ENCODE data around the gene DCDC1.
"Not testable (repeated sequence)": the region's sequence is repeated elsewhere in the genome, so short reads cannot be mapped to it uniquely, and the experiment has no call there.

DCDC1 gene

DNA sequence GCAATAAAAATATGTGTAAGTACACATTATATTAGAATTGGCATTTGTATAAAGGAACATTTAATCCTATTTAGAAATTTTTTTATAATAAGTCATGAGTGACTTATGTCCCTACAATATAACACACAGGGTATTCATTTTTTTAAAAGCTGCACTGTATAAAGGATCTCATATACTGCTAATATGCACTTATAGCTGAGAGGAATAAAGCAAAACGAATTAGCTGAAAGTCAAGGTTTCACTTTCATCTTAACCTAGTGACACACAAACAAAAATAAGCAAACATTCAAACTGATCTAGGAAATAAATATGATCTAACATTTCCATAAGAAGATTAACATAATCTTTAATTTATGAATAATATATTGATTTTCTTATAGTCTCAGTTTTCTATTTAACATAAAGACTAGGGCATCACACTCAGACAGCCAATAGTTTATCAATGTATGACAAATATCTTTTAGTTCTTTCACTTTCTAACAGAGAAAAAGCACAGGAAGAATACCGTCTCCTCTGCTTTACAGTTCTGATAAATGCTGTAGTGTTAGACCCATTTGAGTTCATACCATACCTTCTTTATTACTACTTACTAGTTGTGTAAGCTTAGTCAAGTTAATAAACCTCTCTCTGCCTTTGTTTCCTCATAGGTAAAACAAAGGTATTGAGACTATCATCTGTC is 42.9 kb downstream of the DCDC1 start:
- no peak for DNase-seq (ENCODE audit: low read depth, low spot score)

DNA sequence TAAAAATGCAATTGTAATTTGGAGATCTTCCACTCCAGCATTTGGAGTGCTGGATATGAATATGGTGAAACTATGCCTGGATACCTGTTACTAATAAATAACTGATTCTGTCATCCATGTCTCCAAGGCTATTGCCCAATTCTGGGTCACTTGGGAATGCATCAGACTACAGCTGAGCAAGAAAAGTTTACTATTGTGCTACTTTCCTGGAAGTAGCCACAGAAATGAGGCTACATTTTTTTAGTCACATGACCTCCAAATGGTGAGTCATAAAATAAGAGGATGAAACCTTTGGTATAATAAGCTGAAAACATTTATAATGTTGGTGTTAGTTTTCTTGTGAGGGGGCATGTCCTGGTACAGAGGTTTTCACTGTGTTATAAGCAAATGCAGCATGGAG is 44.4 kb downstream of the DCDC1 start:
- DNase-seq (ENCODE audit: low read depth, low spot score): no peak

DNA sequence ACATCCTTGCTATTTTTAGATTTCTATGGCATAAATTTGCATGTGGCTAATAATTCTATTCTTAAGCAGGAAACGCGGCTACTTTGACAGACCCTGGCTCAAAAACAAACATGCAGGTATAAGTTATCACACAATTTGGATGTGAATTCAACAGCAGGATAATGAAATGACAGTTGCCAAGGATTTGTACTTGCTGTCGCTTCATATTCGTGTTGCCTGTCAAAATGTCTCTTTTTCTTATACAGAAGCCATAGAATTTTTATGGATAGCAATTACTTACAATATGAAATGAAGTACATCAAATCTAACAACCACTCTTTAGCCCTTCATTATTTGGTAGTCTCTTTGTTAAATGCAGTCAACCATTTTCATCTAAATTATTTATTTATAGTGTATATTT is 46.4 kb downstream of the DCDC1 start:
- no peak for DNase-seq (ENCODE audit: low read depth, low spot score)

DNA sequence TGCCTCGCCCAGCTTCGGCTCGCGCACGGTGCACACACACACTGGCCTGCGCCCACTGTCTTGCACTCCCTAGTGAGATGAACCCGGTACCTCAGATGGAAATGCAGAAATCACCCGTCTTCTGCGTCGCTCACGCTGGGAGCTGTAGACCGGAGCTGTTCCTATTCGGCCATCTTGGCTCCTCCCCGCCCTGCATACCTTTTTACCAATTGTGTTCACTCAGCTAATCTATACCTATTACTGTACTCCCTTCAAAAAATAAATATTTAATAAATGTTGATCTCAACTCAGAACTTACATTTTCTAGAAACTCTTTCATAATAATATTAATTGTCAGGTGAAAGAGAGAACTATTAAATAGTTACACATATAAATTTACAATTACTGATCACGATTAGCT is 48.0 kb downstream of the DCDC1 start:
- DNase-seq (ENCODE audit: low read depth, low spot score): not testable (repeated sequence)

DNA sequence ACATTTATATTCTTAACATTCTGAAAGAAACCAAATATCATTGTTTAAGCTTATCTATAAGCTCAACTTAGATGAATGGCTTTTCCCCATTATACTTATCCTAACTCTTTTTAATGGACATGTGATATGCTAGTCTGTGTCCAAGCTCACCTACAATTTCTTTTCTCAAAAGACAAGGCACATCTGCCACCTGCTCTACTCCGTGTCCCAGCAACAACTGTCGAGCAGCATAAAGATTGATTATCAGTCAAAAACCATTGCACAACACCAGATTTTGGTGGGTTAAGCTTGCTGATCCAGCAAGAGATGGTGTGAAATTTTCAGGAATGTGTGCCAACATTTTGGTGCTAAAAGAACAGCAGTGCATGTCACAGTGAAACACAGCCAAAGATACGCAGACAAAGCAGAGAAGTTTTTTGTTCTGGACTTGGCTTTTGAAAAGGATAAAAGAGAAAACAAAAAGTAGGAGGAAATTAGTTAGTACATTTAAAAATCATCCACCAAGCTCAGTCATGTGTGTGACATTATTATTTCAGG is 65.8 kb downstream of the DCDC1 start:
- no peak for DNase-seq (ENCODE audit: low read depth, low spot score)

DNA sequence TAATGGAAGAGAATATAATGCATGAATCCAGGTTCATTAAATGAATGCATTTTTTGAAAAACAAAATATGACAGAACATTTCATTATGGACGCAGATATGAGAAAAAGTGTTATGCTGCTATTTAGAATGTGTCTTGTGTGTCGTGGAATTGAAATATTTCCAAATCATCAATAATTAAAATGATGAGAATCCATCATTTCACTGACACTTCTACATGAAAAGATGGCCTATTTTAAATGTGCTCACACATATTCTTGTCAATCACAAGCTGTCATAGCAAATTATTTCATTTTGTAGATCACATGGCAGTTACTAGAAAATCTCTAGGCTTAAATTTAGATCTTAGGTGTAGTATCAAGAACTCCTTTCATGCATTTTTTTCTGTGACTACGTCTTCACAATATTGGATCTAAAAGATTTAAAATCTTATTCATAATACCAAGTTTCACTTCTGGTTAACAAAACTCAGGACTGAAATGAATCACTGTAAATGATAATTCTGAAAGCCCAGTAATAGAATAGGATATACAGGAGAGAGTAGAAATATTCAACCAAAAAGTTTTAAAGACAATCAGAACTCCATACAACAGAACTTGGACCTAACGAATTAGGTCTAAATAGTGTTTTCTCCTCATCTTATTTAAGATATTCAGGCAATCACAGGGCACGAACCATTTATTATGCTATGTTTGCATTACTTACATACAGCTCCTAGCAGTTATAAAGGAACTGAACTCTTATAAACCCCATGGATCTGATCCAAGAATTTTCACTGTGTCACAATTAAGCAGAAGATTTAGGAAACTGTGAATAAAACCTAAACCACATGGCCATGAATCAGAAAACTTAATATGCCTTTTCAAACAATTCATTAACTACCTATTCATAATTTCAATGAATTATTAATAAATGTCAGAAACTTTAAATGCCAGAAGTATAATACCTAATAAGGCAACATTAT is 67.7 kb downstream of the DCDC1 start:
- no peak for DNase-seq (ENCODE audit: low read depth, low spot score)

DNA sequence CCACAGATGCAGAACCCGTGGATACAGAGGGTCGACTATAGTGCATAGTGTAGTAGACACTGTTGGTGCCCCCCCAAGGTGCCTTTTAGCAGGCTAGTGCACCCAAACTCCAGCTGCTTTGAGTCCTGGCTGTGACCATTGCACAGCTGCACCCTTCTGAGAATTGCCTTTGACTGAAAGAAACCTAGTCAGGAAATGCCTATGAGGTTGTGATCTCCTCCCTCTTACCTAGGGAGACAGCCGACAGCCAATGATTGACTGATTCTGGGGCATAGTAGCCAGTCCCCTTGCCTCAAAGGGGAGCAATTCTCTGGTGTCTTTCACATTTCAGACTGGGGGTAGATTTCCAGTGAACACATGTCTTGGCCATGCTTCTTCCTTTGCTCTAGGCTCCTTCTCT is 74.2 kb downstream of the DCDC1 start:
- no peak for DNase-seq (ENCODE audit: low read depth, low spot score)

DNA sequence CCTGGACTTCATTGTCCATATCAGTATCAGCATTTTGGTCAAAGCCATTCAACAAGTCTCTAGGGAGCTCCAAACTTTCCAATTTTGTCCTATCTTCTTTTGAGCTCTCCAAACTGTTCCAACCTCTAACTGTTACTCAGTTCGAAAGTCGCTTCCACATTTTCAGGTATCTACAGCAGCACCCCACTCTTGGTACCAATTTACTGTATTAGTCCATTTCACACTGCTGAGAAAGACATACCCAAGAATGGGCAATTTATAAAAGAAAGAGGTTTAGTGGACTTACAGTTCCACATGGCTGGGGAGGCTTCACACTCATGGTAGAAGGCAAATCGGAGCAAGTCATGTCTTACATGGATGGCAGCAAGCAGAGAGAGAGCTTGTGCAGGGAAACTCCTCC is 96.0 kb downstream of the DCDC1 start:
- DNase-seq (ENCODE audit: low read depth, low spot score): not testable (repeated sequence)

DNA sequence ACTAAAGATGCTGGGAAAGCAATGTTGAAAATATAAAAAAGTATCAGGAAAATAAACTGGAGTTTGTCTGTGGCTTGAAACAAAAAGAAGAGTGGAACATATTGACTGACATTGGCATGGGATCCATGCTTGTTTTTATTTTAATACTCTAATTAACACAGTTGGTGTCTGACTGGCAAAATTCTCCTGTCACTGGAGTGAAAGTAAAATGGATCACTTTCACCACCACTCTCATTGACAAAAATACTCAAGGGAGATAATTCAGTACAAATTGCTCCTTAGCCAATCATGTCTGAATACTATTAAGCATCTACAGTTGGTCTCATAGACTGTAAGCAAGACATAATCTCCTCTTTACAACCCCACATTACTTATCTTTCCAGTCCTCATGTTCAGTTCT is 101.8 kb downstream of the DCDC1 start:
- DNase-seq (ENCODE audit: low read depth, low spot score): no peak

DNA sequence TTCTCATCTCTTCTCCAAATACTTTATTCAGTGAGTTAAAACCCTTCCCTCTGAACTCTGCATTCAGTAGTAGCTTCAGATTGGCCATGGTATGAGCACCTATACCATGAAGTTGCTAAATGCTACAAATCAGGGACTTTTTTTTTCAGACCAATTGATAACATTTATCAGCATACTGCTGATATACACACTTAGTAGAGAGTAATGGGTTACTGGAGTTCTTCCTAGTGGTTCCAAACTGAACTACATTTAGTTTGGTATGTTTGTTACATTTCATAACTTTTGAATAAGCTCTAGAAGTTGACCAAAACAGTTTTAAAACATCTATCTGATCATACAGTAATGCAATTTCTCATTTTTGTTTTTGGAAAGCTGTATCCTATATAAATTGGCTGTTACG is 104.7 kb downstream of the DCDC1 start:
- DNase-seq (ENCODE audit: low read depth, low spot score): no peak

DNA sequence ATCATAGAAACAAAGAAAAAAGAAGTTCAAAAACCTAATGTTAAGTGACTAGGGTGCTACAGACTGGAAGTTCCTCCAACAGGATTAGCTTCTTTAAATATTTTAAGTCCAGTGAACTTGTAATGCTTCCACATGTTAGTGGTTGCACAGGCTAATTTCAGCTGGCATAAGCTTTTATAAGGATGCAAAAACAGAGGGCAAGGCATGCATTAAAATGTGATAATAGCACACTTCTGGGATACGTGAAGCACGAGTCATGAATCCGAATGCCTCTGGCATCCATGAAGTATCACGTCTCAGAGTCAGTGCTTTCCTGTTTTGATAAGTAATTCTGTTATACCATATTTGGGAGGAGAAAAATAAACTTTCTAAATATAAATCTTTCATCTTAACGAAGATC is 106.8 kb downstream of the DCDC1 start:
- DNase-seq (ENCODE audit: low read depth, low spot score): no peak

DNA sequence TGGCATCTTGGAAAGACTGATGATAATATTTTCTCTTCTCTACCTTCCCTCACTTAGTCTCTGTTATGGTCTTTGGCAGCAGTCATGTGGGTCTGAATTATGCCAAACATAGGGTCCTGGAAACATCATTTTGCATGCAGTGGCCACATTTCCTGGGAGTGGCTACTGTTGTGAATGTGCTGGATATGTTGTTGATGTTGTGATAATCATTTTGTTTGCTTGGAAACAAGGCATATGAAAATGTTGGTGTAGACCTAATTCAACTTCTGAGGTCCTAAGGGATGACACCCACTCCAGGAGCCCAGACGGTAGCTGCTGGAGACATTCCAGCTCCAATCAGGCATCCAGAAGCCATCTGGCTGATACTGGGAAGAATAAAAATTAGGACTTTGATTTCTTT is 109.7 kb downstream of the DCDC1 start:
- no peak for DNase-seq (ENCODE audit: low read depth, low spot score)

DNA sequence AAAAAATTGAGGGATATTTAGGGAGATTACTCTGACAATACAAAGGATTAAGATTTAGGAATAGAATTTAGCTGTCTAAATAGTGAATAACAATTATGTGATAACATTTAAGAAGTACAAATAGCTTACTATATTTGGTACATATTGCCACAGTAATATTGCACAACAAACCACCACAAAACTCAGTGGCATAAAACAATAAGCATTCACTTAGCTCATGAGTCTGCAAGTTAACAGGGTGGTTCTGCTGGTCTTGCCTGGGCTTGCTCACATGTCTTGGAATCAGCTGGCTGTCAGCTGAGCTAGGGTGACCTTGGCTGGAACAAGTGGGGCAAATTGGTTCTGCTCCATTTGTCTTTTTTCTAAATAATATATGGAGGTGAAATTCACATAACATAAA is 115.1 kb downstream of the DCDC1 start:
- no peak for DNase-seq (ENCODE audit: low read depth, low spot score)

DNA sequence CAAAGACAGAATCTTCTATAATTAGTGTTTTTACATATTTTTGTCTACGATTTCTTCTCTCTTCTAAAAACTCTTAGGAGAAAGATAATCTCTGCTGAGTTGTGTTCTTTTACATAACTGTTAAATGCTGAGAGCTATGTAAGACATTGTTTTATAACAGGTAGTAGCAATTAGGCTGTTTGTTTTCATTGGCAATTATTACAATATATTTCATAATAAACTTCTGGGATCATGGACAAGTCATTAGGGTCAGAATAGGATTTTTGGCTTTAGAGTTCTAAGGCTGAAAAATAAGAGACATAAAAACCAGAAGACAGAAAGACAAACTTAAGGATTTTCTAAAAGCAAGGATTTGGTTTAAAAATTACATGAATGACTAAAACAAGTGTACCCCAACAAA is 120.8 kb downstream of the DCDC1 start:
- DNase-seq (ENCODE audit: low read depth, low spot score): no peak

DNA sequence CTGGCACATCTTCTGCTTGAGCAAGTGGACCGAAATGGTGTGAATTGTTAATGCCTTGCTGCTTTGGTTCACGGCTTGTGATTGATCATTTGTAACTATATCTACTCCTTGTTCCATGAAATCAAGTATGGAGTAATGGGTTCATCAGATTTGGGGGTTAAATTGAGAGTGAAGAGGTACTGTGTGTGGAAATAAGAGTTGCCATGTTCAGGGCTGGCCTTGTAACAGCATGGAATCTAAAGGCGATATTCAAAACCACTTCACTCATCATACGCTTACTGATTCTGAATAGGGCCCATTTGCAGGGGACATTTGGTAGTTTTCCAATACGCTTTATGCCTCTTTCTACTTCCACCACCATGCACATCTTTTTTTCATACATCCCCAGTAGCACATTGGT is 122.2 kb downstream of the DCDC1 start:
- DNase-seq (ENCODE audit: low read depth, low spot score): no peak

DNA sequence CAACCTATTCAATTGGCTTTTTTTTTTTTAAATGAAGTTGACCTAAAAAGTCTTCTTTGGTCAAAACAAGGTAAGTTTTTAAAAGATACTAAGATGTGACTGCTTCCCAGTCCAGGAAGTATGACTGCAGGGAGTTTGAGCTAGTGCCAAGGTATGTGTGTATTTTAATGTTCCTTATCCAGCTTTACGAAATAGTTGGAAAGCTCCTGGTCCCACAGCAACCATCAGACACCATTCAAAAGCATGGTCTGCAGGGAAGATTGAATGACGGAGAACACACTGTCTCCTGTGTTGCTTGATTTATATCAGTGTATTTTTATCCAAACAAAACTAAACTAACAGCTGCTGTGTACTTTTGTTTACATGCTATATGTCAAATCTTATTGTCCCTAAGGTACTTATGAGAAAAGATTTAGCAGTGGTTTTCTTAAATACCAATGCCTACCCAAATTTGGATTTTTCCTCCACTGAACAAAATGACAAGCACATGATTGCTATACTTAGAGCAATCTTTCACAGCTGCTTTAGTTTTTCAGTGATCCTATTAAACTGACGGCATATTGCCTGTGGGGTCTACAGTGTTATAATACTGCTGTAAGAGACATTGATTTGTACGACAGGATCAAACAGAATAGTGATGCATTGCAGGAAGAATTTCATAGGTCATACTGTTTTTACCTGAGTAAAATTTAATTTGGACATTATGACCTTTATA is 122.9 kb downstream of the DCDC1 start:
- DNase-seq (ENCODE audit: low read depth, low spot score): no peak

DNA sequence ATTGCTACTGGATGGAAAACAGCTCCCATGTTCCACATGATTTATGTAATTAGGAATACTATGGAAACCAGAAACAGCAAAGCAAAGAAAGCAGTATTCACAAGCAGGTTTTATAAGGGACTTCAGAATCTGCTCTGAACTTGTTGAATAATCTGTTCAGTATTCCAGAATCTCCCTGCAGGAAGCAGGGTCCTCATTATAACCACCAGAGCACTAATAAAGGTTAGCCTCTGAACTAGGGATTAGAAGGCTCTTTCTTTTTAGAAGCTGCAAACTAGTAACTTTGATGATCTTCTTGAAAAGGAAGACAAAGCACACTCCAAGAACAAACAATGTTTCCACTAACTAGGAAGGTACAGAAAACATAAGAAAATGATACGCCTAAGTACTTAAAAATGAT is 125.8 kb downstream of the DCDC1 start:
- no peak for DNase-seq (ENCODE audit: low read depth, low spot score)

DNA sequence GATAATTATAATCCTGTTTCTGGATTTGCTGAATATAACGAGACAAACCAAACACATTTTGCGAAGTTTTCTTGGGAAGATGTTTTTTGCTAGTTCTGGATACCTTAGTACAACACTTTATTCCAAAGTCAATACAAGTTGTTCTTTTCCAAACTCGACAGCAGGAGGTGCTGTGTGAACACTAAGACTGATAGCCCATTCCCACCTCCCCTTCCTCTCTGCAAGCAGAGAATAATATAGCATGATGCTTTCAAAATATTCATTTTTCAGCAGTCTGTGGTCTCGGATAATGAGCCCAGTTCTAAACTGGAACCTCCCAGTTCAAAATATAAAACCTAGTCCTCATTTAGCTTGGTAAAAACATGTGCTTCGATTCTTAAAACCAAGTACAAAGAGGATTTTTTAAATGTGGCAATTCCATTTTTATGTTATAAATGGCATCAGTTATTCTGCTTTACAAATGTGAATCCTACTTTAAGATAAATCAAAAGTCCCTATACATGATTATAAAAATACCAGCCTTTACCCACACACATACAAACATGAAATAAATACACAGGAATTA is 129.1 kb downstream of the DCDC1 start:
- DNase-seq (ENCODE audit: low read depth, low spot score): no peak

DNA sequence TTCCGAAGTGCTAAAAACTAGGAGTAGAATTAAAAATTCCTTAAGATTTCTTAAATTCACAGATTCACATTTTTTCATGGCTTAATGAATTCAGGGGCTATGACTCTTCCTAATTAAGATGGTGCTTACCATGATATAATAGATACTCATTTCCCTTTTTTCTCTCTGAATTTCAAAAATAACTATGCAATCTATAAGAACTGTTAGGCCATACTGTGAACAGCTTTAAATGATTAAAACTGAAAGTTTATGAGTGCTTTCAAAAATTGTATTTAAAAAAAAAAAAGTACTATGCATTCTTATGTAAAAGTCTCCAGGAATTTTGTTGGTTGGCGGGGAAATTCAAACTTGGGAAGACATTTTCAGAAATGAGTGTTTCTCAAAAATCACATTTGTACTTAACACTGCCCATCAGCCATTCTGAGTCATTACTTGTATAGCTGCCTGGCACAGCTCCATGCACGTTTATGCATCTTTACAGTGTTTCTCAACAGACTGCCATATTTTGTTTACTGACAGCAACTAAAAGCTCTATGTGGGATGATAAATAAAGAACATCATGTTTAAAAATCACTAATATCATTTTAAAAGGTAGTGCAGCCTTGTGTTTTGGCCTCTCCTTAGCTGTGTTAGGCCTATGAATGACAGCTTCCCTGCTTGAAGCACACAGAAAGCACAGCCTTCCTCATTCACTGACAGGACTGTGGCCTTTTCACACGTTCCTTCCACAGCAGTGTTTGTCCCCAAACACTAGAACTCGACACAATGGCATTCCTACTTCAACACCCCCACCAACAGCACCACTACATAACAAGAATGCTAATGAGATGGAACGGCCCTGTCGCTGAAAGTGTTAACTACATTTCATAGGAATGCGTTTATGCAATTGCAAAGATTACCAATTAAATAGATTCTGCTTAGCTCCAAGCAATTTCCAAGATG is 131.4 kb downstream of the DCDC1 start:
- no peak for DNase-seq (ENCODE audit: low read depth, low spot score)

DNA sequence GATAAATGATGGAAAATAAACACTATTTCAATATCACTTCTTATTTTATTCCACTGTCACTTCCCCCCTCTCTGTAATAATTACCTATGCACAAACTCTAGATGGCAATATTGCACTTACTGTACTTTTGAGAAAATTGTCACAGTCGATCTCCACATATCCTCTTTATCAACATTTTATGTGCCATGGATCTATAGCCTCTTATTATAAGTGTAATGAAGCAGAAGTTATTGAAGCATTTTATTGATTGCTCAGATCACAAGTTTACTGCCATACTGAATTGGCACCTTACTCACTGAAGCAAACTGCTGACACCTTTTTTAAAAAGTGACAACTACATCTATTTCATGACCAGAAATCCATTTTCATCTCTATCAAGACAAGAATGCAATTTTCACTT is 133.4 kb downstream of the DCDC1 start:
- no peak for DNase-seq (ENCODE audit: low read depth, low spot score)

DNA sequence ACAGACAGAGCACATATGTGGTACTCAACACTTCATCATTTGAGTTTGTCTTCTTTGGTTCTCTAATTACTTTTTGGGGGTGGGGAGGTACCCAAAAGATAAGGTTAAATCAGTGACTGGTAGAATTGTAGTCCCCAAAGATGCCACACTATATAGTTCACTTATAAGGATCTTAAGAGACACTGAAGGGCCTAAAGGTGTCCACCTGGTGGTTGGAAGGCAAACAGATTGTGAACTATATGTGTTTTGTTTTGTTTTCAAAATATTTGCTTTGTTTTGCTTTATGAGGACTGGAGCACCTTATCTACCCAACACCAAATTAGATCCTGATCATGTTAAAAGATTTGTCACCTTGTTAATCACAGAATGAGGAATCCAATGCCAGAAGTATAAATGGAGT is 136.1 kb downstream of the DCDC1 start:
- DNase-seq (ENCODE audit: low read depth, low spot score): no peak
